ENCODE measurements around the gene NTRK2. TPM values are rescaled to one million over a fixed set of nuclear protein-coding genes. Genes with fewer than 3 reads are reported as not detected.

NTRK2 gene
- total RNA-seq, 1 donor from 2014 or later: 3.8 TPM

DNA sequence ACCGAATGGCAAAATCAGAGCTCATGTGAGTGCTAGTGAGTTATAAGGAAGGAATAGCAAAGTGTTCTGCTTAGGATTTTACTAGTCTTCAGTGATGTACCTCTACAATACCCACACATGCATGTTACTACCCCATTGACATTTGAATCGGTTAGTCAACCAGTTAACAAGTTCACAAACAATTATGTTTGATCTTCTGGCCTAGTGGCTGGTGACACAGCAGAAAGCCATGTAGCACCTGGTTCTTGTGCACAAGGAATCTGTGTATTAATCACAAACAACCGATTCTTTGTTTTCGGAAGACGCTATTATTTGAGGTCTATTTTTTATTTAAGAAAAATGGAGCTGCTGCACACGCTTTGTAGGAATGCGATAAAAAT lies 41.9 kb downstream of the NTRK2 start:
- no peaks in the 10 kb centered on the region for H3K36me3 ChIP-seq
- TF ChIP-seq, protein P1, sequence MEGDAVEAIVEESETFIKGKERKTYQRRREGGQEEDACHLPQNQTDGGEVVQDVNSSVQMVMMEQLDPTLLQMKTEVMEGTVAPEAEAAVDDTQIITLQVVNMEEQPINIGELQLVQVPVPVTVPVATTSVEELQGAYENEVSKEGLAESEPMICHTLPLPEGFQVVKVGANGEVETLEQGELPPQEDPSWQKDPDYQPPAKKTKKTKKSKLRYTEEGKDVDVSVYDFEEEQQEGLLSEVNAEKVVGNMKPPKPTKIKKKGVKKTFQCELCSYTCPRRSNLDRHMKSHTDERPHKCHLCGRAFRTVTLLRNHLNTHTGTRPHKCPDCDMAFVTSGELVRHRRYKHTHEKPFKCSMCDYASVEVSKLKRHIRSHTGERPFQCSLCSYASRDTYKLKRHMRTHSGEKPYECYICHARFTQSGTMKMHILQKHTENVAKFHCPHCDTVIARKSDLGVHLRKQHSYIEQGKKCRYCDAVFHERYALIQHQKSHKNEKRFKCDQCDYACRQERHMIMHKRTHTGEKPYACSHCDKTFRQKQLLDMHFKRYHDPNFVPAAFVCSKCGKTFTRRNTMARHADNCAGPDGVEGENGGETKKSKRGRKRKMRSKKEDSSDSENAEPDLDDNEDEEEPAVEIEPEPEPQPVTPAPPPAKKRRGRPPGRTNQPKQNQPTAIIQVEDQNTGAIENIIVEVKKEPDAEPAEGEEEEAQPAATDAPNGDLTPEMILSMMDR (IDR thresholded peaks at IDR 0.05; ENCODE audit: borderline replicate concordance): no peak
- peaks cover 17% of the 10 kb centered on the region for H3K4me1 ChIP-seq
- intact Hi-C loops (cut with micrococcal nuclease): no loop called here
- H3K9me3 ChIP-seq (replicated peaks): no peaks in the 10 kb centered on the region
- no peak overlapping the region for H3K4me3 ChIP-seq
- H3K27me3 ChIP-seq (ENCODE audit: low read depth): no peaks in the 10 kb centered on the region
- no peak for DNase-seq
- H3K27ac ChIP-seq (replicated peaks): no peak overlapping the region

DNA sequence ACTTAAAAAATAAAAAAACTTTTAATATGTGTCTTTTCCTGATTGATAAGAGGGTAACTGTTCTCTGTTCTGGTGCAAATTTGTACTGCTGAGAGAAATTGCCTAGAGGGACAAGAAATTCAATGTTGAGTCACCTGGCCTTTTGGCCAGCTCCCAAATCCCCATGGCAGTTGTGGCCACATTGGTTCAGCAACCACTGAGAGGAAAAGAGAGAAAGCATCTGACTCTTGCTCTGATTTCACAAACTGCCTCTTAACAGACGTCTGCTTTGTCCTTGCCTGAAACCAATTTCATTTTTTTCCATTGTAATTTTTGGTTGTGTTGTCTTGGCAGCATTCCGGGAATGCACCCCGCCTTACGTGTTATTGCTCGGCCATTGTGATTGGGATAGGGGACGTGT lies 42.4 kb downstream of the NTRK2 start:
- H3K9me3 ChIP-seq (replicated peaks): no peaks in the 10 kb centered on the region
- intact Hi-C loops (cut with micrococcal nuclease): no loop called here
- H3K27me3 ChIP-seq (ENCODE audit: low read depth): no peaks in the 10 kb centered on the region
- no peak overlapping the region for H3K4me3 ChIP-seq
- TF ChIP-seq, protein P1 (IDR thresholded peaks at IDR 0.05; ENCODE audit: borderline replicate concordance): no peak
- H3K36me3 ChIP-seq: no peaks in the 10 kb centered on the region
- no peak overlapping the region for H3K27ac ChIP-seq (replicated peaks)
- DNase-seq: no peak
- H3K4me1 ChIP-seq: peaks cover 17% of the 10 kb centered on the region

DNA sequence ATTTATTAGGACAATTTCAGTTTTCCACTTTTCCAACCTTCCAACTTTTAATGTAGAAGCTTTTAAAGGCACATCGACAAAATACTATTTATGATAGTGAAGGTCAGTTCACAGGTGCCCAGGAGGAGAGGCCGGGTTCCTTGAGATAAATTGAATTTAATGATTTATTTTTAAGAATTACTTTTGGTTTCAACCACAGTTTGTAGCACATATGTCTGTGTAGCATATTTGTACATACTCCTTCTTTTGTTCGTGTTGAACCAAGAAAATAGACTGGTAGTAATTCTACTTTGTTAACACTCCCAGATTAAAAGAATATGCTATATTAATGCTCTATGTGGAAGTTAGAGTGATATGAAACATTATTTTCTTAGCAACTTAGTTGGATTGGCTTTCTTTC lies 46.7 kb downstream of the NTRK2 start:
- intact Hi-C loops (cut with micrococcal nuclease): no loop called here
- no peak overlapping the region for H3K27ac ChIP-seq (replicated peaks)
- peaks cover 10% of the 10 kb centered on the region for H3K9me3 ChIP-seq (replicated peaks)

DNA sequence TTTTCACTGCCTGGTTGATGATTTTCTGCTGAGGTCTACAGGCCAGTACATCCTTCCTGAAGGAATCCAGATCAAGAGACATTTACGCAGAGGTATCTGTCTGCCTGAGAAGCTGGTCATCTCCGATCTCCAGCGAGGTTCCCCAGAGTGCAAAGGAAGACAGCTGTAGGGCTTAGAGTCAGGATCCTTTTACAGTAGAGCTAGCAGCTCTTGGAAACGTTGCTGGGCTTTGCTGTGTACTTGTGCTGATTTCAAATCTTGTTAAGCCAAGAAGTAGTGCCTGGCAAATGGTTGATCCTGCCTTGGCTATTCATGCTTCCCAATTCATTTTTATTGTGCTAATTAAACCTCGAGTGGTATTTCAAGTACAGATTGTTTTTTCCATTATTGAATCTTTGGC lies 48.9 kb downstream of the NTRK2 start:
- TF ChIP-seq, protein P1 (IDR thresholded peaks at IDR 0.05; ENCODE audit: borderline replicate concordance): no peak
- Histone ChIP-seq H3K27ac (replicated peaks) (no peak overlapping the region), H3K36me3 (no peaks in the 10 kb centered on the region), H3K4me1 (no peaks in the 10 kb centered on the region), H3K9me3 (replicated peaks) (peaks cover 10% of the 10 kb centered on the region), H3K4me3 (no peak overlapping the region), H3K27me3 (ENCODE audit: low read depth) (no peaks in the 10 kb centered on the region)
- no peak for DNase-seq
- intact Hi-C loops (cut with micrococcal nuclease): no loop called here

More for the DNA sequence above, 46.7 kb downstream of the NTRK2 start:
- Histone ChIP-seq H3K4me3 (no peak overlapping the region), H3K4me1 (peaks cover 9% of the 10 kb centered on the region), H3K36me3 (no peaks in the 10 kb centered on the region), H3K27me3 (ENCODE audit: low read depth) (no peaks in the 10 kb centered on the region)
- TF ChIP-seq, protein P1 (IDR thresholded peaks at IDR 0.05; ENCODE audit: borderline replicate concordance): no peak
- DNase-seq: no peak

DNA sequence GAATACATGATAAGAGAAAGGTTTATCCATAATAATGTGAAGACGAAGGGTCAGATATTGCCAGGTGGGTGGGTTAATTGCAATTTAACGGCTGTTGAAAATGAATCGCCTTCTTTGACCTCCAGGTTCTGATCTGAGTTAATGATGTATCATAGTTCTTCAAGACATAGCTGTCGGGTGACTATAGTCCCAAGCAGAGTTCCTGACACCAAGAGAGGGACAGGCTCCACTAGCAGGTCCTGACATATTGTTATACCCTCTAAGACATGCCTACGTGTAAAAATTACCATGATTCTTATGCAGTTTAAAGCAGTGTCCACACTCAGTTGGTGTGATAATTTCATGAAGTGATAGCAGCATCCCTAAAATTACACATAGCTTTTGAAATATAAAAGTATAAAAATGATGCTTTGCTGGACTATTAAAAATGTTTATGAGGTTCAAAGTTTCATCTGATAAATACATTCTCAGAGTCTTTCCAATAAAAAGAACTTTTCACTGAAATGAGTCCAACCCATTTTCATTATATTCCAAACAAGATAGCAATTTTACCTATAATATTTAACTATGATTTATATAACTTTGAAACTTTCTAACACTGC lies 53.0 kb downstream of the NTRK2 start:
- H3K4me3 ChIP-seq: no peak overlapping the region
- intact Hi-C loops (cut with micrococcal nuclease): no loop called here
- TF ChIP-seq, protein P1 (IDR thresholded peaks at IDR 0.05; ENCODE audit: borderline replicate concordance): no peak
- peaks cover 2% of the 10 kb centered on the region for H3K27me3 ChIP-seq (ENCODE audit: low read depth)
- H3K27ac ChIP-seq (replicated peaks): no peak overlapping the region
- no peak for DNase-seq
- peaks cover 10% of the 10 kb centered on the region for H3K9me3 ChIP-seq (replicated peaks)
- no peaks in the 10 kb centered on the region for H3K4me1 ChIP-seq
- H3K36me3 ChIP-seq: no peaks in the 10 kb centered on the region

Measured in left ventricle myocardium inferior (tissue), 1 donor.